Common myeloid progenitor, CD34-positive (primary cell): ENCODE data around the gene SIRT7.

Source experiments
- CTCF ChIA-PET: fragments of 350-600 bp; sonication (Branson Sonifier 250); formaldehyde crosslinking; loops from one replicate; lab custom pipeline; 2021; ENCODE audit warnings: antibody characterized with exemption; lab: Charles Lee
- POLR2A ChIA-PET: fragments of 350-600 bp; sonication (Branson Sonifier 250); formaldehyde crosslinking; loops from one replicate; lab custom pipeline; 2021; ENCODE audit warnings: antibody characterized with exemption; lab: Charles Lee
- DNase-seq, 3 donors: peaks; one replicate each; pipeline versions ENCODE4 v3.0.0 to v3.0.0-alpha.2; 2013
- H3K27ac ChIP-seq, 2 experiments: 1 replicate in 1 of 2; 2 replicates in 1 of 2; pipeline ENCODE4 v1.7.0; 2013; ENCODE audit warnings: inconsistent platforms in 2 of 2, low read length in 2 of 2, mild to moderate bottlenecking in 2 of 2, low read depth in 1 of 2, moderate library complexity in 1 of 2; ENCODE audit not compliant: severe bottlenecking in 2 of 2, insufficient read depth in 1 of 2, poor library complexity in 1 of 2
- H3K27me3 ChIP-seq, 5 experiments: replicated peaks in 2 of 5; 1 replicate in 3 of 5; 2 replicates in 2 of 5; pipeline versions ENCODE4 v1.6.1 to v1.7.0; 2013; ENCODE audit warnings: low read length in 4 of 5, mild to moderate bottlenecking in 2 of 5, moderate library complexity in 2 of 5, inconsistent platforms in 1 of 5; ENCODE audit not compliant: insufficient read depth in 5 of 5, control insufficient read depth in 4 of 5
- H3K36me3 ChIP-seq, 4 experiments: 1 replicate in 2 of 4; 2 replicates in 2 of 4; pipeline versions ENCODE4 v1.6.1 to v1.7.0; 2013; ENCODE audit warnings: low read length in 3 of 4, control low read depth in 1 of 4, mild to moderate bottlenecking in 1 of 4; ENCODE audit not compliant: control insufficient read depth in 4 of 4, insufficient read depth in 4 of 4
- H3K4me1 ChIP-seq, 4 experiments: 1 replicate in 3 of 4; 2 replicates in 1 of 4; pipeline versions ENCODE4 v1.6.1 to v1.7.1; 2013; ENCODE audit warnings: low read length in 3 of 4, mild to moderate bottlenecking in 3 of 4, control low read depth in 1 of 4, inconsistent platforms in 1 of 4, moderate library complexity in 1 of 4; ENCODE audit not compliant: control insufficient read depth in 4 of 4, insufficient read depth in 4 of 4; ENCODE audit errors: control extremely low read depth in 1 of 4
- H3K4me3 ChIP-seq, 7 experiments: 1 replicate in 4 of 7; 2 replicates in 3 of 7; pipeline versions ENCODE4 v1.5.1 to v1.7.0; 2013; ENCODE audit warnings: mild to moderate bottlenecking in 7 of 7, low read length in 6 of 7, moderate library complexity in 6 of 7, inconsistent platforms in 2 of 7, low read depth in 2 of 7, control low read depth in 1 of 7; ENCODE audit not compliant: insufficient read depth in 4 of 7, control insufficient read depth in 1 of 7; ENCODE audit errors: extremely low read depth in 1 of 7
- H3K9me3 ChIP-seq, 5 experiments: 1 replicate in 4 of 5; 2 replicates in 1 of 5; pipeline versions ENCODE4 v1.6.1 to v1.7.1; 2013; ENCODE audit warnings: low read length in 4 of 5, mild to moderate bottlenecking in 2 of 5, inconsistent platforms in 1 of 5, low read depth in 1 of 5, moderate library complexity in 1 of 5; ENCODE audit not compliant: control insufficient read depth in 4 of 5, insufficient read depth in 2 of 5; ENCODE audit errors: control extremely low read depth in 1 of 5
- WGBS: methylation state at CpG from one replicate; pipeline ENCODE4 v1.1.5; 2013; ENCODE audit not compliant: insufficient coverage; 5-methylcytosine and 5-hydroxymethylcytosine counted together

The SIRT7 gene

GRCh38 chr17:81944858-81945257, 26.9 kb upstream of the SIRT7 start:
- no peak for DNase-seq
- ChIA-PET POLR2A (no interaction called here), CTCF (interaction anchor here (0.8 to 2.0 kb wide), 4 partner anchors 9 to 75 kb away, joined by 3 to 7 read pairs (median 4); partner anchors contain the start of gene MAFG)
- no peak overlapping the region for H3K4me3 ChIP-seq
- no peaks in the 10 kb centered on the region for H3K36me3 ChIP-seq
- H3K27me3 ChIP-seq, result peaks cover 0 to 4% (median 0%) of the 10 kb centered on the region in 5 experiments
- H3K4me1 ChIP-seq, result peaks cover 0 to 8% (median 4%) of the 10 kb centered on the region in 4 experiments
- H3K9me3 ChIP-seq, result no peaks in the 10 kb centered on the region
- H3K27ac ChIP-seq, result no peak overlapping the region
- 96% methylated on average over 8 of the region's 9 CpGs for WGBS

DNA sequence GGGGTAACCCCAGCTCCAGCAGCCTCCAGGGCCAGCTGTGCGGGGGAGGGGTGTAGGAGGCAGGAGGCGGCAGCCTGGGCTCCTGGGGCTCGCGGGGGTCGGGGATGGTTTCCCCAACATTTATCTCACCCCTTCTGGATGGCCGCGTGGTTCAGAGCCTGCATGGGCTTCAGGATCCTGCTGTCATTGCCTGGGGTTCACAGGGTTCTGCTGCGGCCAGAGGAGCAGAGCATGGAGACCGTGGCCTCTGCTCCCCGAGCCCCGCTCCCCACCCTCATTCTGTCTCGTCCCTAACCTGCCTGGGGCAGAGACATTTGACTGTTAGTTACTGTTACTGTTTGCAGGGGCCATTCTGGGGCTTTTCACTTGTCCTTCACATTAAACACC, 24.2 kb upstream of the SIRT7 start:
- no peaks in the 10 kb centered on the region for H3K9me3 ChIP-seq
- H3K4me3 ChIP-seq, result no peak overlapping the region
- DNase-seq, result no peak
- H3K36me3 ChIP-seq, result no peaks in the 10 kb centered on the region
- H3K4me1 ChIP-seq, result peaks cover 0 to 25% (median 24%) of the 10 kb centered on the region in 4 experiments
- ChIA-PET CTCF (no interaction called here), POLR2A (no interaction called here)
- H3K27ac ChIP-seq, result no peak overlapping the region
- WGBS, result 74% methylated on average over 5 of the region's 12 CpGs
- H3K27me3 ChIP-seq, result peaks cover 0 to 4% (median 0%) of the 10 kb centered on the region in 5 experiments

GRCh38 chr17:81941484-81942166, 23.6 kb upstream of the SIRT7 start:
- Histone ChIP-seq H3K4me3 (no peak overlapping the region), H3K4me1 (peaks cover 0 to 30% (median 29%) of the 10 kb centered on the region in 4 experiments), H3K27me3 (peaks cover 0 to 4% (median 0%) of the 10 kb centered on the region in 5 experiments), H3K36me3 (no peaks in the 10 kb centered on the region), H3K9me3 (no peaks in the 10 kb centered on the region), H3K27ac (no peak overlapping the region)
- DNase-seq, result no peak
- CTCF ChIA-PET, result interaction anchor here (1.3 kb wide), 1 partner anchor 80 kb away, joined by 3 read pairs; no protein-coding TSS in a partner anchor
- WGBS, result 73% methylated on average over 24 of the region's 30 CpGs
- POLR2A ChIA-PET, result no interaction called here

GRCh38 chr17:81940538-81941483, 22.8 kb upstream of the SIRT7 start:
- ChIA-PET POLR2A (no interaction called here), CTCF (interaction anchor here (0.8 to 1.5 kb wide), 4 partner anchors 10 to 81 kb away, joined by 3 to 4 read pairs (median 4); no protein-coding TSS in a partner anchor)
- 97% methylated on average over 50 of the region's 56 CpGs for WGBS
- Histone ChIP-seq H3K4me3 (no peak overlapping the region), H3K36me3 (no peaks in the 10 kb centered on the region), H3K27ac (no peak overlapping the region), H3K27me3 (peaks cover 0 to 4% (median 0%) of the 10 kb centered on the region in 5 experiments), H3K9me3 (no peaks in the 10 kb centered on the region), H3K4me1 (peaks cover 0 to 33% (median 32%) of the 10 kb centered on the region in 4 experiments)
- no peak for DNase-seq

DNA sequence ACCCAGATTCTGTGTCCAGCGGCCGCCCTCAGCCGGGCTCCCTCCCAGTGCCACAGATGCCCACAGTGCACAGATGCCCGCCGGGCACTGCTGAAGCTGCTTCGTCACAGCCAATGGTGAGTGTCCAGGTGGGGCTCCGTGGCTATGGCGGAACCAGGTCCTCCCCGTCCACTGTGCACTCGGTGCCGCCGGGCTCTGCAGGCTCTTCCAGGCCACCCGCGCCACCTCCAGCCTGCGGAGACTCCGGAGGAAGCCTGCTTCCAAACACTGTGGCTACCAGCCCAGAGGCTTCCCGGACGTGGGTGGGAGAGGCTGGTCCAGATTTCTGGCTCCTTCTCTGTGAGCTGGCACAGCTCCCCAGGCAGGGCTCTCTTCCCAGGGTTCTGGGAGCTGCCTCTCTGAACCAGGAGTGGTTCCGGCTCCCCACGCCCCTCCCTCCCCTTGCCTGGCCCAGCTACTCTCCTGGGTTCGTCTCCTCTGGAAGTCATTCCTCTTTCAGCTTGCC, 22.0 kb upstream of the SIRT7 start:
- Histone ChIP-seq H3K4me1 (peaks cover 0 to 33% (median 32%) of the 10 kb centered on the region in 4 experiments), H3K27ac (no peak overlapping the region), H3K27me3 (peaks cover 0 to 4% (median 0%) of the 10 kb centered on the region in 5 experiments), H3K9me3 (no peaks in the 10 kb centered on the region), H3K4me3 (no peak overlapping the region), H3K36me3 (peaks cover 0 to 3% (median 0%) of the 10 kb centered on the region in 4 experiments)
- DNase-seq, result no peak
- WGBS, result 94% methylated on average over 20 of the region's 21 CpGs
- ChIA-PET POLR2A (no interaction called here), CTCF (interaction anchor here (0.8 to 1.5 kb wide), 3 partner anchors 10 to 13 kb away, joined by 3 to 4 read pairs (median 4); no protein-coding TSS in a partner anchor)

DNA sequence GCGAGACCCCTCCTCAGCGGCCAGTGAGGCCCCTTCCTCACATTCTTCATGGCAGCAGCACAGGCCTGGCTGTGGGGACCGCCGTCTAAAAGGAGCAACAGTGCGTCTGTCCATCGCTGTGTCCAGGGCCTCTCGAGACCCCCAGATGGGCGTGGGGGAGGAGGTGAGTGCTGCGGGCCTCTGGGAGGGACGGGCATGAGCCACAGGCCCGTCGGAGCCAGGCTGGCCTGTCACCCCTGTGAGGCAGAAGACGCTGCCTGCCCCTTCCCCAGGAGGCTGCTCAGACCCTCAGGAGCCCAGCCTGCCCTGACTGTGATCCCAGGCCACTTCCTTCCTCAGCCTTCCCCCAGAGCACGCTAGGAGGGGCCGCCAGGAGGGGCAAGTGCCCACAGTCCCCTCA, 21.2 kb upstream of the SIRT7 start:
- POLR2A ChIA-PET, result no interaction called here
- Histone ChIP-seq H3K9me3 (no peaks in the 10 kb centered on the region), H3K27me3 (peaks cover 0 to 2% (median 0%) of the 10 kb centered on the region in 5 experiments), H3K36me3 (peaks cover 0 to 3% (median 0%) of the 10 kb centered on the region in 4 experiments), H3K27ac (no peak overlapping the region), H3K4me3 (peak overlapping the region in 3 of 7 experiments; percentile 19 to 28 (median 24)), H3K4me1 (peaks cover 0 to 33% (median 32%) of the 10 kb centered on the region in 4 experiments)
- WGBS, result 58% methylated on average over 11 of the region's 15 CpGs
- DNase-seq, result no peak
- CTCF ChIA-PET, result no interaction called here
